ENCODE measurements around the gene DGUOK. TPM values are rescaled to one million over a fixed set of nuclear protein-coding genes. Genes with fewer than 3 reads are reported as not detected.

Gene DGUOK
- total and polyA plus RNA-seq, 2 experiments from 2014 or later: 50.9 to 116 TPM

- Histone ChIP-seq H3K79me2 (ENCODE audit: insufficient read depth) (no peaks in the 10 kb centered on the region), H3K9me2 (ENCODE audit: insufficient read depth) (no peaks in the 10 kb centered on the region), H3K9me3 (ENCODE audit: low read depth) (no peaks in the 10 kb centered on the region), H2AFZ (no peak overlapping the region), H4K20me1 (ENCODE audit: insufficient read depth) (no peaks in the 10 kb centered on the region), H3K9ac (no peak overlapping the region), H3K27me3 (replicated peaks; ENCODE audit: insufficient read depth) (no peaks in the 10 kb centered on the region), H3K4me1 (ENCODE audit: insufficient read depth) (no peaks in the 10 kb centered on the region), H3K27ac (no peak overlapping the region), H3F3A (ENCODE audit: insufficient read depth) (no peaks in the 10 kb centered on the region), H3K4me2 (ENCODE audit: unreplicated experiment) (no peak overlapping the region), H3K36me3 (ENCODE audit: low read depth) (peaks cover 21% of the 10 kb centered on the region), H3K4me3 (no peak overlapping the region)
- no peak for DNase-seq
- 97 to 98% methylated on average over 4 of the region's 4 CpGs for whole genome bisulfite sequencing, 2 experiments (ENCODE audit: low coverage in 1 of 2, low lambda C conversion rate in 2 of 2, missing lambda C conversion rate in 2 of 2)
- in situ Hi-C loops (cut with MboI): no loop called here
- no peak for TF ChIP-seq EZH2 (IDR thresholded peaks at IDR 0.05; ENCODE audit: insufficient read depth, poor library complexity, severe bottlenecking)
- TF ChIP-seq EZH2phosphoT487 (IDR thresholded peaks at IDR 0.05; ENCODE audit: insufficient read depth, low read depth): no peak
Measured at GRCh38 chr2:73961274-73961673, 34.6 kb downstream of the DGUOK start.

DNA sequence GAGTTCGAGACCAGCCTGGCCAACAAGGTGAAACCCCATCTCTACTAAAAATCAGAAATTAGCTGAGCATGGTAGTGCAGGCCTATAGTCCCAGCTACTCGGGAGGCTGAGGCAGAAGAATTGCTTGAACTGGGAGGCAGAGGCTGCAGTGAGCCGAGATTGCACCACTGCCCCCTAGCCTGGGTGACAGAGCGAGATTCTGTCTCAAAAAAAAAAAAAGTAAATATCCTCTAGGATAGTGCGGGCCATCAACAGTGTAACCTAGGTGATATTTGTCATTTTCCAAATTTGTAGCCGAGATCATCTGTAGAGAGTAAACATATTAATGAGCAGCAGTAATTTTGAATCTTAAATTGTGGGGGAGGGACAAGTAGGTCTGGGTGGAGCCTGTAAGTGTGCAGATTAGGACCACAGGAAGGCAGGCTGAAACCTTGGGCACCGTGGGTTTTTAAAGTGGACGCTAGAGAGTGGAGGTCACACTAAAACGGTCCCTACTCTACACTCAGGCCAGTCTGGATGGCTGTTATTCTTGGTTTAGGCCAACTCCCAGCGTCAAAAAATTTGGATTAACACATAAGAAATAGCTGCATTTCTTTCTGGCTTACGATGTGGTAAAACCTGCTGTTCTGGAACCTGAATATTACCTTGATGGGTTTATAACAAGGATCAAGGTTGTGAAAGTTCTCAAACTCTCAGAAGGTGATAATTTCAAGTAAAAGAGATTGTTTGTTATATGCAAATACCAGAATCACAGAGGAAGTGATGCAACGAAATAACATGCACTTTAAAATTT, 35.3 kb downstream of the DGUOK start:
- DNase-seq: no peak
- Histone ChIP-seq H3F3A (ENCODE audit: insufficient read depth) (no peaks in the 10 kb centered on the region), H3K79me2 (ENCODE audit: insufficient read depth) (no peaks in the 10 kb centered on the region), H3K4me2 (ENCODE audit: unreplicated experiment) (no peak overlapping the region), H3K4me3 (no peak overlapping the region), H4K20me1 (ENCODE audit: insufficient read depth) (no peaks in the 10 kb centered on the region), H3K27me3 (replicated peaks; ENCODE audit: insufficient read depth) (no peaks in the 10 kb centered on the region), H3K27ac (no peak overlapping the region), H3K9me2 (ENCODE audit: insufficient read depth) (no peaks in the 10 kb centered on the region), H3K9ac (no peak overlapping the region), H2AFZ (no peak overlapping the region), H3K4me1 (ENCODE audit: insufficient read depth) (no peaks in the 10 kb centered on the region), H3K9me3 (ENCODE audit: low read depth) (no peaks in the 10 kb centered on the region), H3K36me3 (ENCODE audit: low read depth) (peaks cover 21% of the 10 kb centered on the region)
- 81 to 83% methylated on average over 12 of the region's 12 CpGs for WGBS, 2 experiments (ENCODE audit: low coverage in 1 of 2, low lambda C conversion rate in 2 of 2, missing lambda C conversion rate in 2 of 2)
- TF ChIP-seq EZH2 (IDR thresholded peaks at IDR 0.05; ENCODE audit: insufficient read depth, poor library complexity, severe bottlenecking) (no peak), EZH2phosphoT487 (IDR thresholded peaks at IDR 0.05; ENCODE audit: insufficient read depth, low read depth) (no peak)
- in situ Hi-C loops (cut with MboI): no loop called here

DNA sequence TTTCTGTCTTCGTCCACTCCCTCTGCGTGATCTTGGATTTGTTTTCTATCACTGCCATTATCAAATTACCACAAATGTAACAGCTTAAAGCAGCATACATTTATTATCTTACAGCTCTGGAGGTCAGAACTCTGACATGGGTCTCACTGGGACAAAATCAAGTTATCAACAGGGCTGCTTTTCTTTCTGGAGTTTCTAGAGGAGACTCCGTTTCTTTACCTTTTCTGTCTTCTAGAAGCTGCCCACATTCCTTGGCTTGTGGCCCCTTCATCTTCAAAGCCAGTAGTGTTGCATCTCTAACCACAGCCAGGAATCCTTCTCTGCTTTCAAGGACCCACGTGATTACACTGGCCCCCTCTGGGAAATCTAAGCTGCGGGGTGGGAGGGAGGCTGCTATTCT, 36.1 kb downstream of the DGUOK start:
- Histone ChIP-seq H3K36me3 (ENCODE audit: low read depth) (peaks cover 18% of the 10 kb centered on the region), H3K27ac (no peak overlapping the region), H3K79me2 (ENCODE audit: insufficient read depth) (no peaks in the 10 kb centered on the region), H3K9me2 (ENCODE audit: insufficient read depth) (no peaks in the 10 kb centered on the region), H3K9ac (no peak overlapping the region), H3K4me2 (ENCODE audit: unreplicated experiment) (no peak overlapping the region), H3K27me3 (replicated peaks; ENCODE audit: insufficient read depth) (no peaks in the 10 kb centered on the region), H3K9me3 (ENCODE audit: low read depth) (no peaks in the 10 kb centered on the region), H3F3A (ENCODE audit: insufficient read depth) (no peaks in the 10 kb centered on the region), H2AFZ (no peak overlapping the region), H3K4me3 (no peak overlapping the region), H3K4me1 (ENCODE audit: insufficient read depth) (no peaks in the 10 kb centered on the region), H4K20me1 (ENCODE audit: insufficient read depth) (no peaks in the 10 kb centered on the region)
- in situ Hi-C loops (cut with MboI): no loop called here
- no peak for TF ChIP-seq EZH2 (IDR thresholded peaks at IDR 0.05; ENCODE audit: insufficient read depth, poor library complexity, severe bottlenecking)
- DNase-seq: no peak
- WGBS, 2 experiments (ENCODE audit: low coverage in 1 of 2, low lambda C conversion rate in 2 of 2, missing lambda C conversion rate in 2 of 2): 99 to 100% methylated on average over 5 of the region's 5 CpGs

DNA sequence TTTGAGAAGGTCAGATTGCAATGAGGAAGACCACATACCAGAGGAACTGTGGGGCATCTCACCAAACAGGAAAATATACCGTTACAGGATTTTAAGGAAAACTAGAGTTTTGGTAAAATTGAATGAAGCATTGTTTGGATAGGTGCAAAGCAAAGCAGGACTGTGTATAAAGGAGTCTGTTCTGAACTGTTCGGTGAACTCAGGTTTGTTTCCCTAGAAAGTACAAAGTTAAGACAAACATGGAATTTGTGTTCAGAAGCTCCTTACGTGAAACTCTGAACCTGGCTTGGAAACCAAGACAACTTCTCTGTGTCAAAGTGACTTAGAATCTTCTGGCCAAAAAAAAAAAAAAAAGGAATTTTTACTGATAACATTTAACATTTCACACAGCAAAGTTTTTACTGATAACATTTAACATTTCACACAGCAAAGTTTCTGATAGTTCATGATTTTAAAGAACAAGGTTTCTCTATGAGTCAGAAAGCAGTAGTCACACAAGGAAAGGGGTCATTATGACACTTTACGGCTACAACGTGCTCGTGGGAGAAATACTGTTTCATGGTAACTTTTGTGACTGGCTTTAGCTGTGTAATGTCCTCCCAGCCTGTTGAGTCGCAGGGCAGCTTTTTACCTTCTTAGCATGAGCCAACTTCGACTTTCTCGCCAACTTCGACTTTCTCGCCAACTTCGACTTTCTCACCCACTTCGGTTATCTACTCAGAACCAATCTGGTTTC, 36.9 kb downstream of the DGUOK start:
- H3K4me3 ChIP-seq: no peak overlapping the region
- in situ Hi-C loops (cut with MboI): no loop called here
- no peaks in the 10 kb centered on the region for H3F3A ChIP-seq (ENCODE audit: insufficient read depth)
- WGBS, 2 experiments (ENCODE audit: low coverage in 1 of 2, low lambda C conversion rate in 2 of 2, missing lambda C conversion rate in 2 of 2): 84 to 86% methylated on average over 13 of the region's 13 CpGs
- H3K36me3 ChIP-seq (ENCODE audit: low read depth): peaks cover 12% of the 10 kb centered on the region; the same call in 1 of the 2 replicates
- TF ChIP-seq EZH2 (IDR thresholded peaks at IDR 0.05; ENCODE audit: insufficient read depth, poor library complexity, severe bottlenecking) (no peak), EZH2phosphoT487 (IDR thresholded peaks at IDR 0.05; ENCODE audit: insufficient read depth, low read depth) (no peak)
- DNase-seq: no peak
- no peak overlapping the region for H3K4me2 ChIP-seq (ENCODE audit: unreplicated experiment)
- H3K79me2 ChIP-seq (ENCODE audit: insufficient read depth): no peaks in the 10 kb centered on the region
- H3K27ac ChIP-seq: no peak overlapping the region
- no peaks in the 10 kb centered on the region for H3K4me1 ChIP-seq (ENCODE audit: insufficient read depth)
- H3K27me3 ChIP-seq (replicated peaks; ENCODE audit: insufficient read depth): no peaks in the 10 kb centered on the region
- no peak overlapping the region for H3K9ac ChIP-seq
- H3K9me3 ChIP-seq (ENCODE audit: low read depth): no peaks in the 10 kb centered on the region
- H3K9me2 ChIP-seq (ENCODE audit: insufficient read depth): no peaks in the 10 kb centered on the region
- no peak overlapping the region for H2AFZ ChIP-seq
- H4K20me1 ChIP-seq (ENCODE audit: insufficient read depth): no peaks in the 10 kb centered on the region
